Ovary (tissue), 3 donors: ENCODE measurements around the gene CASTOR2.

ENCODE experiments used
- POLR2A ChIP-seq: fragments of 450-650 bp; IDR thresholded peaks from one replicate; pipeline ENCODE4 v1.6.1; 2017; ENCODE audit warnings: antibody characterized with exemption, mild to moderate bottlenecking, moderate library complexity
- TF ChIP-seq, protein P1 (sequence below), 3 donors: fragments of 450-650 bp in 2 of 3; fragments of 200-600 bp in 1 of 3; IDR thresholded peaks; one replicate each; pipeline versions ENCODE4 v1.5.1 to v1.8.0; 2016 to 2022; ENCODE audit warnings: antibody characterized with exemption in 3 of 3, mild to moderate bottlenecking in 1 of 3
- donor health status: DM: no; HTN: no; CAD: no.

GRCh38 chr7:75045881-75046280 lies 81.4 kb downstream of the CASTOR2 start:
- TF ChIP-seq, protein P1, sequence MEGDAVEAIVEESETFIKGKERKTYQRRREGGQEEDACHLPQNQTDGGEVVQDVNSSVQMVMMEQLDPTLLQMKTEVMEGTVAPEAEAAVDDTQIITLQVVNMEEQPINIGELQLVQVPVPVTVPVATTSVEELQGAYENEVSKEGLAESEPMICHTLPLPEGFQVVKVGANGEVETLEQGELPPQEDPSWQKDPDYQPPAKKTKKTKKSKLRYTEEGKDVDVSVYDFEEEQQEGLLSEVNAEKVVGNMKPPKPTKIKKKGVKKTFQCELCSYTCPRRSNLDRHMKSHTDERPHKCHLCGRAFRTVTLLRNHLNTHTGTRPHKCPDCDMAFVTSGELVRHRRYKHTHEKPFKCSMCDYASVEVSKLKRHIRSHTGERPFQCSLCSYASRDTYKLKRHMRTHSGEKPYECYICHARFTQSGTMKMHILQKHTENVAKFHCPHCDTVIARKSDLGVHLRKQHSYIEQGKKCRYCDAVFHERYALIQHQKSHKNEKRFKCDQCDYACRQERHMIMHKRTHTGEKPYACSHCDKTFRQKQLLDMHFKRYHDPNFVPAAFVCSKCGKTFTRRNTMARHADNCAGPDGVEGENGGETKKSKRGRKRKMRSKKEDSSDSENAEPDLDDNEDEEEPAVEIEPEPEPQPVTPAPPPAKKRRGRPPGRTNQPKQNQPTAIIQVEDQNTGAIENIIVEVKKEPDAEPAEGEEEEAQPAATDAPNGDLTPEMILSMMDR (IDR thresholded peaks at IDR 0.05) = no peak
- TF ChIP-seq POLR2A = no peak
